Activated T-cell treated with anti-CD3 and anti-CD28 coated beads, Interleukin-2, amount 50 U/mL, for 48 hours (primary cell): ENCODE data around the gene FSCB.
"Not testable (repeated sequence)": the region's sequence is repeated elsewhere in the genome, so short reads cannot be mapped to it uniquely, and the experiment has no call there.

Source experiments
- DNase-seq, 2 experiments: peaks; one replicate each; pipeline ENCODE4 v3.0.0-alpha.2; 2020

The FSCB gene

GRCh38 chr14:44507183-44507582 lies at the start of gene FSCB:
TSS of gene FSCB (minus strand) at chr14:44507283. CDS start at chr14:44506987, 296 bp downstream.
- DNase-seq = no peak

GRCh38 chr14:44531658-44532057 lies 24.6 kb upstream of the FSCB start:
- no peak for DNase-seq

- no peak for DNase-seq
Observed at GRCh38 chr14:44530475-44530874, 23.4 kb upstream of the FSCB start.

GRCh38 chr14:44529026-44529425 lies 21.9 kb upstream of the FSCB start:
- no peak for DNase-seq

- no peak for DNase-seq
Observed at GRCh38 chr14:44528180-44528579, 21.1 kb upstream of the FSCB start.

- no peak for DNase-seq
Observed at GRCh38 chr14:44525237-44525636, 18.2 kb upstream of the FSCB start.

GRCh38 chr14:44515668-44516067 lies 8.6 kb upstream of the FSCB start:
- not testable (repeated sequence) for DNase-seq

GRCh38 chr14:44508834-44509233 lies 1.8 kb upstream of the FSCB start:
- no peak for DNase-seq

- no peak for DNase-seq
Observed at GRCh38 chr14:44505588-44505987, 1.5 kb downstream of the FSCB start.

GRCh38 chr14:44497148-44497547 lies 9.9 kb downstream of the FSCB start:
- DNase-seq = no peak

- DNase-seq = no peak
Observed at GRCh38 chr14:44494137-44494536, 12.9 kb downstream of the FSCB start.

GRCh38 chr14:44490966-44491365 lies 16.1 kb downstream of the FSCB start:
- no peak for DNase-seq

- DNase-seq = no peak
Observed at GRCh38 chr14:44477953-44478352, 29.1 kb downstream of the FSCB start.

- DNase-seq = no peak
Observed at GRCh38 chr14:44468771-44469170, 38.3 kb downstream of the FSCB start.

- DNase-seq = no peak
Observed at GRCh38 chr14:44463356-44464004, 43.6 kb downstream of the FSCB start.

GRCh38 chr14:44462381-44462780 lies 44.7 kb downstream of the FSCB start:
- DNase-seq = no peak

- DNase-seq = no peak
Observed at GRCh38 chr14:44461811-44462210, 45.3 kb downstream of the FSCB start.
